ENCODE data around the gene ARRB1. TPM values are rescaled to one million over a fixed set of nuclear protein-coding genes. Genes with fewer than 3 reads are reported as not detected.

Gene ARRB1
- total RNA-seq, 1 donor from 2014 or later = 1.0 TPM

DNA sequence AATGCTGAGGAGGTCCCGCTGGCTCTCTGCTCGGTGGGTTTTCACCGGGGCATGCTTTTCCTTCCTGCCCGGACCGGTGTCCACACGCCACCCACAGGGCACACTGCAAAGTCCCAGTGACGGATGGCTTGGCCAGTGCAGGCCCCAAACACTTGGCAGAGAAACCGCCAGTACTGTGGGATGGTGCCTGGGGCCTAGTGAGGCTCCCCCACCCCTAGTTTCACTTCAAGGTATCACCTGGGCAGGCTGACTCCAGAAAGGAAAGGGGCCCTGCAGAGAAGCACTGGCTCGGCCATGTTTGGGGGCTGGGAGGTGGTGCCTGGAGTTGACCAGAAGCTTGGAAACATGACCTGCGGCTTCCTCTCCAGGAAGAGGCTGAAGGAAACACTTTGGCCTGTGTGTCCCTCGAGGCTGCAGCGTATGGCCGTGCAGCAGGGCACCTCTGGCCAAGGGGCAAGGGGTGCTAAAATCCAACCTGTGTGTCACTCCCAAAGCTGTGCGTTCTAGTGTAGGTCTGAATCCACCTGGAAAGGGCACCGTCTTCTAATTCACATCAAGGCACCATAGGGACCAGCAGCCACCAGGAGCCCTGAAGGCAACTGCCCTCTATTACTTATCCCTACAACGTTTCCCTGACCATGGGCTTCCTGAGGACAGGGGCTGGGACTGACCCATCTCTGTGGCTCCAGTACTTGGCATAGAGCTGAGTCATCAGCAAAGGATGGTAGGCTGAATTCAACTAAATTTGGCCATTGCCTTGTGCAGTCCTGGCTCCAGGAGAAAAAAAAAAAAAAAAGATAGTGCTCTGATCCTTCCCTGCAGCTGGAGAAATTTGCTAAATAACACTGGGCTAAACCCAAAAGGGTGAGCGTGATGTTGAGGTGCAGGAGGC lies 88.3 kb downstream of the ARRB1 start:
- Histone ChIP-seq H3K4me3 (no peak overlapping the region), H3K4me1 (no peaks in the 10 kb centered on the region), H3F3A (ENCODE audit: low read depth) (no peaks in the 10 kb centered on the region), H3K9ac (no peak overlapping the region), H3K4me2 (no peak overlapping the region), H3K36me3 (no peaks in the 10 kb centered on the region), H3K27me3 (no peaks in the 10 kb centered on the region), H3K27ac (no peak overlapping the region), H3K79me2 (ENCODE audit: low read depth) (no peaks in the 10 kb centered on the region), H2AFZ (replicated peaks) (no peak overlapping the region), H3K9me3 (ENCODE audit: low read depth) (no peaks in the 10 kb centered on the region), H4K20me1 (ENCODE audit: low read depth) (no peaks in the 10 kb centered on the region)
- H3K9me3 Mint-ChIP-seq = no peaks in the 10 kb centered on the region
- TF ChIP-seq EZH2phosphoT487 (IDR thresholded peaks at IDR 0.05) = no peak
- peak; percentile 1 for DNase-seq (ENCODE audit: low spot score)
- H3K4me3 Mint-ChIP-seq = no peak overlapping the region
- peaks cover 4% of the 10 kb centered on the region for H3K27me3 Mint-ChIP-seq (ENCODE audit: insufficient read depth, low read depth)
- H3K4me1 Mint-ChIP-seq = no peaks in the 10 kb centered on the region
- H3K36me3 Mint-ChIP-seq = no peaks in the 10 kb centered on the region
- no peak overlapping the region for H3K27ac Mint-ChIP-seq

- H3K9ac ChIP-seq = no peak overlapping the region
- Mint-ChIP-seq H3K9me3 (no peaks in the 10 kb centered on the region), H3K27me3 (ENCODE audit: insufficient read depth, low read depth) (peaks cover 4% of the 10 kb centered on the region), H3K4me1 (no peaks in the 10 kb centered on the region), H3K36me3 (no peaks in the 10 kb centered on the region), H3K27ac (no peak overlapping the region), H3K4me3 (no peak overlapping the region)
- TF ChIP-seq EZH2phosphoT487 (IDR thresholded peaks at IDR 0.05) (no peak), EZH2 (IDR thresholded peaks at IDR 0.05) (no peak), CTCF (IDR thresholded peaks at IDR 0.05) (no peak)
- H4K20me1 ChIP-seq (ENCODE audit: low read depth) = no peaks in the 10 kb centered on the region
- H3K27me3 ChIP-seq = no peaks in the 10 kb centered on the region
- no peak overlapping the region for H3K4me2 ChIP-seq
- no peaks in the 10 kb centered on the region for H3K79me2 ChIP-seq (ENCODE audit: low read depth)
- no peak overlapping the region for H3K4me3 ChIP-seq
- H3K9me3 ChIP-seq (ENCODE audit: low read depth) = no peaks in the 10 kb centered on the region
- H3K27ac ChIP-seq = no peak overlapping the region
- no peaks in the 10 kb centered on the region for H3K4me1 ChIP-seq
- no peaks in the 10 kb centered on the region for H3K36me3 ChIP-seq
- H3F3A ChIP-seq (ENCODE audit: low read depth) = no peaks in the 10 kb centered on the region
- no peak overlapping the region for H2AFZ ChIP-seq (replicated peaks)
- DNase-seq (ENCODE audit: low spot score) = no peak
Measured at GRCh38 chr11:75262436-75262835, 89.0 kb downstream of the ARRB1 start.

- H3K4me1 Mint-ChIP-seq = no peaks in the 10 kb centered on the region
- Histone ChIP-seq H3F3A (ENCODE audit: low read depth) (no peaks in the 10 kb centered on the region), H3K9me3 (ENCODE audit: low read depth) (no peaks in the 10 kb centered on the region), H3K79me2 (ENCODE audit: low read depth) (no peaks in the 10 kb centered on the region), H3K27me3 (no peaks in the 10 kb centered on the region), H3K27ac (no peak overlapping the region), H3K9ac (no peak overlapping the region), H3K4me3 (no peak overlapping the region), H3K36me3 (no peaks in the 10 kb centered on the region), H3K4me1 (no peaks in the 10 kb centered on the region), H4K20me1 (ENCODE audit: low read depth) (no peaks in the 10 kb centered on the region), H3K4me2 (no peak overlapping the region), H2AFZ (replicated peaks) (no peak overlapping the region)
- TF ChIP-seq CTCF (IDR thresholded peaks at IDR 0.05) (no peak), EZH2phosphoT487 (IDR thresholded peaks at IDR 0.05) (no peak), EZH2 (IDR thresholded peaks at IDR 0.05) (no peak)
- peak; percentile 1 for DNase-seq (ENCODE audit: low spot score)
- no peaks in the 10 kb centered on the region for H3K9me3 Mint-ChIP-seq
- H3K27me3 Mint-ChIP-seq (ENCODE audit: insufficient read depth, low read depth) = peaks cover 4% of the 10 kb centered on the region
- no peak overlapping the region for H3K27ac Mint-ChIP-seq
- no peaks in the 10 kb centered on the region for H3K36me3 Mint-ChIP-seq
- no peak overlapping the region for H3K4me3 Mint-ChIP-seq
Measured at GRCh38 chr11:75261902-75262361, 89.5 kb downstream of the ARRB1 start.

All from neural progenitor cell (in vitro differentiated cells).